ENCODE data around the gene CYP2B6. TPM values are rescaled to one million over a fixed set of nuclear protein-coding genes. Genes with fewer than 3 reads are reported as not detected.

CYP2B6 gene
- total RNA-seq, 1 donor from 2014 or later: not detected

GRCh38 chr19:41009700-41010235, 18.7 kb downstream of the CYP2B6 start:
- H3K9me3 Mint-ChIP-seq: peaks cover 3% of the 10 kb centered on the region
- DNase-seq (ENCODE audit: low spot score in 2 of 2, unreplicated experiment in 2 of 2): no peak
- no peak overlapping the region for H3K27ac Mint-ChIP-seq
- H3K4me3 Mint-ChIP-seq: no peak overlapping the region
- H3K36me3 Mint-ChIP-seq: no peaks in the 10 kb centered on the region
- peaks cover 4% of the 10 kb centered on the region for H3K4me1 Mint-ChIP-seq
- no peak for TF ChIP-seq CTCF (IDR thresholded peaks at IDR 0.05; ENCODE audit: unreplicated experiment)
- H3K27me3 Mint-ChIP-seq (ENCODE audit: low read depth): peaks cover 33% of the 10 kb centered on the region

- H3K27ac Mint-ChIP-seq: no peak overlapping the region
- H3K9me3 Mint-ChIP-seq: peaks cover 3% of the 10 kb centered on the region
- no peak for DNase-seq (ENCODE audit: low spot score in 2 of 2, unreplicated experiment in 2 of 2)
- no peak overlapping the region for H3K4me3 Mint-ChIP-seq
- peaks cover 15% of the 10 kb centered on the region for H3K27me3 Mint-ChIP-seq (ENCODE audit: low read depth)
- H3K36me3 Mint-ChIP-seq: no peaks in the 10 kb centered on the region
- no peak for TF ChIP-seq CTCF (IDR thresholded peaks at IDR 0.05; ENCODE audit: unreplicated experiment)
- H3K4me1 Mint-ChIP-seq: peaks cover 7% of the 10 kb centered on the region
These were observed 22.3 kb downstream of the CYP2B6 start for GRCh38 chr19:41013359-41013758.

- DNase-seq (ENCODE audit: low spot score in 2 of 2, unreplicated experiment in 2 of 2): no peak
- no peak overlapping the region for H3K4me3 Mint-ChIP-seq
- H3K9me3 Mint-ChIP-seq: peaks cover 3% of the 10 kb centered on the region
- peaks cover 7% of the 10 kb centered on the region for H3K4me1 Mint-ChIP-seq
- TF ChIP-seq CTCF (IDR thresholded peaks at IDR 0.05; ENCODE audit: unreplicated experiment): no peak
- H3K36me3 Mint-ChIP-seq: no peaks in the 10 kb centered on the region
- H3K27me3 Mint-ChIP-seq (ENCODE audit: low read depth): peaks cover 11% of the 10 kb centered on the region
- no peak overlapping the region for H3K27ac Mint-ChIP-seq
These were observed 23.6 kb downstream of the CYP2B6 start for GRCh38 chr19:41014643-41015042.

GRCh38 chr19:41016488-41017071, 25.5 kb downstream of the CYP2B6 start:
- peaks cover 7% of the 10 kb centered on the region for H3K4me1 Mint-ChIP-seq
- peaks cover 3% of the 10 kb centered on the region for H3K9me3 Mint-ChIP-seq
- no peaks in the 10 kb centered on the region for H3K36me3 Mint-ChIP-seq
- H3K27ac Mint-ChIP-seq: no peak overlapping the region
- no peak overlapping the region for H3K4me3 Mint-ChIP-seq
- DNase-seq (ENCODE audit: low spot score in 2 of 2, unreplicated experiment in 2 of 2): no peak
- peaks cover 2% of the 10 kb centered on the region for H3K27me3 Mint-ChIP-seq (ENCODE audit: low read depth)
- no peak for TF ChIP-seq CTCF (IDR thresholded peaks at IDR 0.05; ENCODE audit: unreplicated experiment)

GRCh38 chr19:41018736-41019290, 27.7 kb downstream of the CYP2B6 start:
- H3K27ac Mint-ChIP-seq: no peak overlapping the region
- DNase-seq (ENCODE audit: low spot score in 2 of 2, unreplicated experiment in 2 of 2): no peak
- H3K4me1 Mint-ChIP-seq: peaks cover 12% of the 10 kb centered on the region
- no peak for TF ChIP-seq CTCF (IDR thresholded peaks at IDR 0.05; ENCODE audit: unreplicated experiment)
- no peaks in the 10 kb centered on the region for H3K36me3 Mint-ChIP-seq
- H3K9me3 Mint-ChIP-seq: no peaks in the 10 kb centered on the region
- no peak overlapping the region for H3K4me3 Mint-ChIP-seq
- peaks cover 2% of the 10 kb centered on the region for H3K27me3 Mint-ChIP-seq (ENCODE audit: low read depth)

All from mesothelial cell of epicardium (in vitro differentiated cells).